ENCODE results near the gene EIF4E2. TPM values are rescaled to one million over a fixed set of nuclear protein-coding genes. Genes with fewer than 3 reads are reported as not detected.
A peak's percentile ranks its signal among the peaks of the same experiment; 100 is the strongest.

The EIF4E2 gene
- total RNA-seq, 2 donors from 2014 or later: 39.2 to 40.6 TPM

GRCh38 chr2:232521098-232521497 is 29.4 kb upstream of the EIF4E2 start:
- intact Hi-C loops (cut with DNase I): loop anchor here (5.0 kb wide), 1 partner anchor 599 kb away; no protein-coding TSS in a partner anchor
- Histone ChIP-seq H3K27ac (no peak overlapping the region), H3K9me3 (no peaks in the 10 kb centered on the region), H3K36me3 (no peaks in the 10 kb centered on the region), H3K4me3 (no peak overlapping the region), H3K27me3 (replicated peaks; ENCODE audit: insufficient read depth) (peaks cover 23% of the 10 kb centered on the region), H3K4me1 (replicated peaks) (peaks cover 9% of the 10 kb centered on the region)
- TF ChIP-seq POLR2AphosphoS5 (IDR thresholded peaks at IDR 0.05): no peak
- TF ChIP-seq CTCF (IDR thresholded peaks at IDR 0.05): no peak
- no peak for TF ChIP-seq POLR2A (IDR thresholded peaks at IDR 0.05)
- 97% methylated on average over 14 of the region's 14 CpGs for WGBS
- DNase-seq (ENCODE audit: low spot score): no peak

GRCh38 chr2:232521959-232522622 is 28.4 kb upstream of the EIF4E2 start:
- Histone ChIP-seq H3K27ac (no peak overlapping the region), H3K36me3 (no peaks in the 10 kb centered on the region), H3K27me3 (replicated peaks; ENCODE audit: insufficient read depth) (peaks cover 23% of the 10 kb centered on the region), H3K9me3 (no peaks in the 10 kb centered on the region), H3K4me1 (replicated peaks) (peaks cover 9% of the 10 kb centered on the region), H3K4me3 (peak overlapping the region in 1 of 2 donors; percentile 2)
- intact Hi-C loops (cut with DNase I): loop anchor here (5.0 kb wide), 1 partner anchor 600 kb away; no protein-coding TSS in a partner anchor
- TF ChIP-seq CTCF (IDR thresholded peaks at IDR 0.05) (peak; percentile 76 to 89 (median 86)), POLR2A (IDR thresholded peaks at IDR 0.05) (no peak)
- WGBS: 13% methylated on average over 19 of the region's 66 CpGs
- DNase-seq (ENCODE audit: low spot score): peak; percentile 27

- 22% methylated on average over 46 of the region's 46 CpGs for WGBS
- H3K36me3 ChIP-seq: no peaks in the 10 kb centered on the region
- no peak overlapping the region for H3K4me3 ChIP-seq
- peaks cover 23% of the 10 kb centered on the region for H3K27me3 ChIP-seq (replicated peaks; ENCODE audit: insufficient read depth)
- H3K27ac ChIP-seq: no peak overlapping the region
- no peaks in the 10 kb centered on the region for H3K9me3 ChIP-seq
- peaks cover 9% of the 10 kb centered on the region for H3K4me1 ChIP-seq (replicated peaks)
- intact Hi-C loops (cut with DNase I): loop anchor here (5.0 kb wide), 1 partner anchor 601 kb away; no protein-coding TSS in a partner anchor
- no peak for DNase-seq (ENCODE audit: low spot score)
- no peak for TF ChIP-seq POLR2AphosphoS5 (IDR thresholded peaks at IDR 0.05)
- no peak for TF ChIP-seq POLR2A (IDR thresholded peaks at IDR 0.05)
Observed at GRCh38 chr2:232522623-232523401, 27.7 kb upstream of the EIF4E2 start.

GRCh38 chr2:232523402-232523681 is 27.1 kb upstream of the EIF4E2 start:
- Histone ChIP-seq H3K36me3 (no peaks in the 10 kb centered on the region), H3K4me1 (replicated peaks) (peaks cover 9% of the 10 kb centered on the region), H3K27ac (no peak overlapping the region), H3K27me3 (replicated peaks; ENCODE audit: insufficient read depth) (peaks cover 23% of the 10 kb centered on the region), H3K4me3 (no peak overlapping the region), H3K9me3 (no peaks in the 10 kb centered on the region)
- DNase-seq (ENCODE audit: low spot score): no peak
- intact Hi-C loops (cut with DNase I): loop anchor here (5.0 kb wide), 1 partner anchor 601 kb away; no protein-coding TSS in a partner anchor
- TF ChIP-seq POLR2AphosphoS5 (IDR thresholded peaks at IDR 0.05): no peak
- WGBS: 6% methylated on average over 4 of the region's 16 CpGs

- peaks cover 23% of the 10 kb centered on the region for H3K27me3 ChIP-seq (replicated peaks; ENCODE audit: insufficient read depth)
- no peaks in the 10 kb centered on the region for H3K9me3 ChIP-seq
- WGBS: 4% methylated on average over 66 of the region's 75 CpGs
- TF ChIP-seq POLR2A (IDR thresholded peaks at IDR 0.05): no peak
- TF ChIP-seq POLR2AphosphoS5 (IDR thresholded peaks at IDR 0.05): no peak
- no peak for TF ChIP-seq CTCF (IDR thresholded peaks at IDR 0.05)
- peak overlapping the region; percentile 5 to 7 for H3K4me3 ChIP-seq
- no peak for DNase-seq (ENCODE audit: low spot score)
- no peaks in the 10 kb centered on the region for H3K36me3 ChIP-seq
- H3K4me1 ChIP-seq (replicated peaks): peaks cover 9% of the 10 kb centered on the region
- H3K27ac ChIP-seq: no peak overlapping the region
- intact Hi-C loops (cut with DNase I): loop anchor here (5.0 kb wide), 1 partner anchor 602 kb away; no protein-coding TSS in a partner anchor
Observed at GRCh38 chr2:232523682-232524597, 26.5 kb upstream of the EIF4E2 start.

Data from prostate gland (tissue), 2 donors.